D341Med (cell line): ENCODE results near the gene PTGDR2.
"Not testable (repeated sequence)": the region's sequence is repeated elsewhere in the genome, so short reads cannot be mapped to it uniquely, and the experiment has no call there.

Source experiments
- DNase-seq: peaks from one replicate; pipeline ENCODE4 v3.0.0; 2012; ENCODE audit warnings: low spot score

The PTGDR2 gene

DNA sequence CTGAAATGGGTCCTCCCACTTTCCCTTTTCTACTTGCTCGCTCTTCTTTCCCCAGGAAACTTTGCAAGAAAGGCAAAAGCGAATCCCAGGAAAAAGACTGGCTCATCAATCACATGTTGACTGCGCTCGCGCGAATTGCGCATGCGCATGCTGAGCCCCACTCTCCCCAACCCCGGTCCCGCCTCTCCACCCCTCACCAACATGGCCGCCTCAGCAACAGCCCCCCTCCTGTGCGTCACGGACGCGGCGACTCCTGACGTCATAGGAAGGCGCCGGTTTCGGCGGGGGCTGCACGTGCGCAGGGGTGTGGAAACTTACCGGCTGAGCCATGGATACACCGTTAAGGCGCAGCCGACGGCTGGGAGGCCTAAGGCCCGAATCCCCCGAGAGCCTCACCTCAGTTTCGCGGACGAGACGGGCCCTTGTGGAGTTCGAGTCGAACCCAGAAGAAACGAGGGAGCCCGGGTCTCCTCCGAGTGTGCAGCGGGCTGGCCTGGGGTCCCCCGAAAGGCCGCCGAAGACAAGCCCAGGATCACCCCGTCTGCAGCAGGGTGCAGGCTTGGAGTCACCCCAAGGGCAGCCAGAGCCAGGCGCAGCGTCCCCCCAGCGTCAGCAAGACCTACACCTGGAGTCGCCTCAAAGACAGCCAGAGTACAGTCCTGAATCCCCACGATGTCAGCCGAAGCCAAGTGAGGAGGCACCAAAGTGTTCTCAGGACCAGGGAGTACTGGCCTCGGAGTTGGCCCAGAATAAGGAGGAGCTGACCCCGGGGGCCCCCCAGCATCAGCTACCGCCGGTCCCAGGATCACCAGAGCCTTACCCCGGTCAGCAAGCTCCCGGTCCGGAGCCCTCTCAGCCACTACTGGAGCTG lies 13.7 kb downstream of the PTGDR2 start, which contains the start of gene CCDC86:
Gene CCDC86, plus strand, starts transcription at position 317 of the 871 bp plus-strand sequence. Its CDS starts 12 bp downstream, at position 329.
- peak; percentile 100 for DNase-seq

DNA sequence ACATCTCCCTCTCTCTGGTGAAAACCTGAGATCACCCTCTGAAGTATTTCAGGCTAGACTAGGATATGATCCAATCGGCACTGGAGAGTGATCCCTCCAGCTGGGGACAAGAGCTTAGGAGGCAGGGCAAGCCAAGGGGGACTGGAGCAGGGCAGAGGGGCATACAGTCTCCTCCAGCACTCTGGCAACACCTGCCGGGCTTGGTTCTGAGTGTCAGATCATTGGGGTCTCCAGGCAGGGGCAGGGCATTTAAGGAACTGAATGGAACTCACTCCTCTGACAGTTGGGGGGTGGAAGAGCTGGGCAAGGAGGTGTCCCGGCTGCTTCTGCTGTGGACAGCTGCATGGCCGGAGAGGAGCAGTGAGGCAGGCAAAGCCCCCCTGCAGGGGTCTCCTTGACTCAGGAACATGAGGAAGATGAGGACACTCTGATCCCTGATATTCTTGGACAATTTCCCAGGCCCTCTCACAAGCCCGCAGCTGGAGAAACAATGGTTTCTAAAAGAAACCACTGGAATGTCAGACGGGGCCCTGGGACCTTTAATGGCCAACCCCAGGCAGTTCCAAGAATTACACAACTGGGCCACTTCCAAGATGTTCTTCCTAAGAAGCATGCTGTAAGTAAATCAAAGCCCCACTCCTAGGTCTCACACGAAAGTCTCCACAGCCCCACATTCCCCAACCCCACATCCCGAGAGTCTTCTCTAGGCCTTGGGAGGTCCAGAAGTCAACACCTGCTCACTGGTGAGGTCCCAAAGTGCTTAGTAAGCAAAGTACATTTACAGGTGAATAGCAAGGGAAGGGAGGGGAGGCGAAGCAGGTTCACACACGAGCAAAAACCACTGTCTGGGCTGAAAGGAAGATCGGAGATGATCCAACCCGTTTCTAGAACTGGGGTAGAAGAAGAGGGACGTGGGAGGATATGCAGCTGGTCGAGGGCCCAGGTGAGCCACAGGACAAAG lies 15.0 kb downstream of the PTGDR2 start:
- no peak for DNase-seq

DNA sequence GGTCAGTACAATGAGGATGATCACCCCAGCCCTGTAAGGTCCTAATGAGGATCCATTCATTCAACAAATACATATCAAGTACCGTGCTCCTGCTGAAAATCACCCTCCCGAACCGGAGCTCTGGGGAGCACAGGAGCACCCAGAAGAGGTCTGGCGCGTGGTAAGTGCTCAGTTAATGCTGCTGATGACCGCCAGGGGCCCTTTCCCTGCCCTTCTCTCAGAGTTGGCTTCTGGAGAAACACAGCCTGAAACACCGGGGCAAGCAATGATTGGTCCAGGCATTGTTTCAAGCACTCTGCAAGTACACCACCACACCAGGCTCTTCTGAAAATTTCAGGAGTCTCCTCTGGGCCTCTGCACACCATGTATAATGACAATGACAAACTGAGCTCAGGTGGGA lies 17.6 kb downstream of the PTGDR2 start:
- no peak for DNase-seq

DNA sequence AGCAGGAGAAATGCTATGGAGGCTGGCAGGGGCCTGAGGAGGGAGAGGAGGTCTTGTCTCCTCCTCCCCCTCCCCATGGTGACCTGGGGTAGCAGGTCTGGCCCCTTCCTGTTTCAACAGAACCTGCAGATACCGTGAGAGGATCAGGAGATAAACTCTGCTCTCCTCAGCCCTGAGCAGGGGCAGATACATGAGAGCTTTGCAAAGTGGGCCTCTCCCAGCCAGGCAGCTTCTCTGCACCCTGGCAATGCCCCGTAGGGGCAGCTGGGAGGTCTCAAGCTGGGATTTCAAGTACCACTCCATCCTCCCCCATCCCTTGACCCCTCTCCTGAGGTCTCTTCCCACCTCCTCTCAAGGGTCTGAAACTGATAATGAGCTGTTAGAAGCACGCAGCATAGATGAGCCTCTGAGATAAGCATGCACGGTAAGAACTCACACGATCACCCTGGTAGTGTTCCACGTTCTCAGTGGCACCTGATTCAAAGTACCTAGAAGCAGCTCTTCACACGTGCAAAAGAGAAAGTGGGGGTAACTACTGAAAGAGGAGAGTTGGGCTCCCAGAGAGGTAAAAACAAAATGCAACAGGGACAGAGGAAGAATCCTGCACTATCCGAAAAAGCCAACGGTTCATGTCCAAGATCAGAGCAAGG lies 18.8 kb downstream of the PTGDR2 start:
- DNase-seq = no peak

DNA sequence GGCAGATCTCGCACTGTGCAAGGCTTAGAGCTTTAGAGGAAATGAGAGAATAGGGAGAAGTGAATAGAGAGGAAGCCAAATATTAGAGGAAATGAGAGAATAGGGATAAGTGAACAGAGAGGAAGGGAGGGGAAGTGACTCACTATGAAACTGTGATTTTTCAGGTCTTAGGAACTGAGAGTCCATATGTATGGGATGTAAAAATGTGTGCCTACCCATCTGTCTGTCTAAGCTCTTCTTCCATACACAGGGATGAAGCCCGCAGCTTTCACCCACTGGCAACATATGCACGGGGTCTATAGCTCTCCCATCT lies 20.3 kb downstream of the PTGDR2 start:
- DNase-seq = no peak

DNA sequence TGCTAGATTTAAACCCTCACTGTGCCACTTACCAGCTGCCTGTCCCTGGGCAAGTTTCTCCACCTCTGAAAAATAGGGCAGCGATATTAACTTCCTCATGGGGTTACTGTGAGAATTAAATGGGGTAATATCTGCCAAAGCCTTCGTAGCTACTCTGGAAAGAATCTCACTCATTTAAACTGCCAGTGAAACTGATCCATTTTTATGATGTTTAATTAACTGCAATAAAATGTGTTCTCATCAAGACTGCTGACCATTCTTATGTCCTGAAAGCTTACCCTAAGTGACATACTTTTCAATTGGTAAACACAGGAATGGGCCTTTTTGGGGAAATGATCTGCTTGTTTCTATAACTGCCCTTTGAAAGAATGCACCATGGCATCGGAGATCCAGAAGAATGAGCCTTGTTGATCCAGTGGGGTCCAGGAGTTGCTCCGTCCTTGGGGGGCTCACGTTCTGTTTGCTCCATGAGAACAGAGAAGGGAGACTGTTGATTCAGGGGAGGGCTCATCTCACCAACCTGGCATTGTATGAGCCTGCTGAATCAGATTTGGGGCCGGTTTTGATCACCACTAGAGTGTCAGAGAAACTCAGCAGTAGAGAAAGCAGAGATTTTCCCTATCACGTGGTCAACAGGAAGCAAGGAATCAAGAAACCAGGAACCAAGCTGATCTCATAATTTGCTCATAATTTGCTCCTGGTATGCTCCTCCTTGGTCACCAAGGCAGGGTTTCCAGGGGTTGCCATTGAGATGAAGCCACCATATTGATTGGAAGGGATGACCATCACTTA lies 20.8 kb downstream of the PTGDR2 start:
- DNase-seq = no peak

DNA sequence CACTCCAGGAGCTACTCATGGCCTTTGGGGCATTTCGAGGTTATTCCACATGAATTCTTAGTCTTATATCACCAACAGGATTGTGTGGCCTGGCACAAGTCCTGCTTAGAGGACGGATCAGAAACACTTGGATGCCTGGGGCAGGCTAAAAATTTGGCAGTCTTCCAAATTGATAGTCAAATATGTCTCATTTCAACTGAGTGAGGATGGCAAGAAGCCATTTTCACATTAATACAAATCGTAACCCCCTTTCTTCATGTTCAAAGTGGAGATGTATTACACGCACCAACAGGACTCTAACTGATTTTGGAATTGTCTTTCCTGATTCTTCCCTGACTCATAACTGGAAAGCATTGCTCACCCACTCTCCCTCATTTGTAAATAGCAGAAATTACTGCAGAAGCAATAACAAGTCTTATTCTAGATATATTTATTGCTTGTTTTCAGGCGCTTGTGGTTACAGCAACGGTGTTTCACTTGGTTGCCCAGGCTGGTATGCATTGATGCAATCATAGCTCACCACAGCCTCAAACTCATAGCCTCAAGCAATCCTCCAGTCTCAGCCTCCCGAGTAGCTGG lies 24.2 kb downstream of the PTGDR2 start:
- no peak for DNase-seq

DNA sequence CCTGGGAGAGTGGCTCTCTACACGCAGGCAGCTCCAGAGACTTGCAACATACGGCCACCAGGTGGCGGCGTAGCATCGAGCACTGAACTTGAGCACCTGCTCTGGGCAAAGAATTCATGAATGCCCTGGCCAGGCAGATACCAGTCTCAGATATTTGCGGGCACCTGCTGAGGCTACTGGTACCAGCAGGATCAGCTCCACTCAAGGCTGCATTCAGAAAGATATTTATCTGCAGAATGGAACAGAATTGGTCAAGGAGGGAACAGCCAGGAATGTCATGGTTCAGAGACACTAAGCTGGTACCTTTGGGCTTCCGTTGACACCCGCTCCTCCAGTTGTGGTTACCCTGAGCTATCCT lies 24.6 kb downstream of the PTGDR2 start:
- peak; percentile 86 for DNase-seq

DNA sequence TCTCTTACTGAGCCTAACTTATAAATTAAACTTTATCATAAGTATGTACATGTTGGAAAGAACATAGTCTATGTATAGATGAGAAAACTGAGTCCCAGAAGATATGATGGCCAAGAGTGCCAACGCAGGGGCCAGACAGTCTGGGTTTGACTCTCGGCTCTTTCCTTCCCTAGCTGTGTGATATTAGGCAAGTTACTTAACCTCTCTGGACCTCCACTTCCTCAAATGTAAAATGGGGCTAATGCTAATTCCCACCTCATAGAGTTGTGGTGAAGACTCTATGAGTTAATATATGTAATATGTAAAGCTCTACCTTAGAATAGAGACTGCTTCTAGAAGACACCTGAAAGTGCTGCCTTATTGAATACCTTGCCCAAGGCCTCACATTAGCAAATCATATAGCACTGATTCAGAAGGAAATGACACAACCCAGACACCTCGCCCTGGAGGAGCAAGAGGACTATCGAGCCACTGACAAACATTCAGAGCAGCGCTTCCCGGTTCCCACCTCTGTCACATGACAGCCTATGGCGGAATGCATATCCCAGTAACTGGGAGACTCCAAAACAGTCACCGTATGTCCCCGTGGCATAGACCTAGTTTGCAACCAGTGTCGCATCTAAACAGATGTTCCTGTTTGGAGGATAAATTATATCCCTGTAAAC lies 25.1 kb downstream of the PTGDR2 start:
- DNase-seq = no peak

DNA sequence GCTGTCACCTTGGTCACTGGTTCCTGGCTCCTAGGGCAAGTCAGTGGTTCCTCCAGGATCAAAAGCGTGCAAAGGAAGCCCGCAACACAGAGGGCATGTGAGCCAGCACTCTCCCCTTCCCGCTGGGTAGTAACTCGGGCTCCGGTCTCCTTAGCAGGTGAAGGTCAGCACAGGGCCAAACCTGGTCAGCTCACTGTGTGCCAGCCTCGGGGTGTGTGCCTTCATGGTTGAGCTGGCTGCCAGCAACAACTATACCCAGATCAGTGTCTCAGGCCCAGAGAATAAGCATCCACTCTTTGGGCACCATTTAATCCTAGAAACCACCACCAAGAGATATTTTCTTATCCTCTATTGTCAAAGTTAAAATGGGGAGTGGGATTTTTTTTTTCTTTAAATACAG lies 30.0 kb downstream of the PTGDR2 start:
- no peak for DNase-seq

DNA sequence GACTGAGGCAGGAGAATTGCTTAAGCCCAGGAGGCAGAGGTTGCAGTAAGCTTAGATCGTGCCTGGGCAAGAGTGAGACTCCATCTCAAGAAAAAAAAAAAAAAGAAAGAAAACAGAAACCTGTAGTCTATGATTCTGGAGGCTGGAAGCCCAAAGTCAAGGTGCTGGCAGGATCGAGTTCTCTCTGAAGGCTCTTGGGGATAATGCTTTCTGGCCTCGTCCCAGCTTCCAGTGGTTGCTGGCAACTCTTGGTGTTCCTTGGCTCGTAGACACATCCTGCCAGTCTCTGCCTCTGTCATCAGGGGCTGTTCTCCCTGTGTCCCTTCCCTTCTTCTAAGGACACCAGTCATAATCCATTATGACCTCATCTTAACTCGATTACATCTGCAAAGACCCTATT lies 30.6 kb downstream of the PTGDR2 start:
- no peak for DNase-seq

DNA sequence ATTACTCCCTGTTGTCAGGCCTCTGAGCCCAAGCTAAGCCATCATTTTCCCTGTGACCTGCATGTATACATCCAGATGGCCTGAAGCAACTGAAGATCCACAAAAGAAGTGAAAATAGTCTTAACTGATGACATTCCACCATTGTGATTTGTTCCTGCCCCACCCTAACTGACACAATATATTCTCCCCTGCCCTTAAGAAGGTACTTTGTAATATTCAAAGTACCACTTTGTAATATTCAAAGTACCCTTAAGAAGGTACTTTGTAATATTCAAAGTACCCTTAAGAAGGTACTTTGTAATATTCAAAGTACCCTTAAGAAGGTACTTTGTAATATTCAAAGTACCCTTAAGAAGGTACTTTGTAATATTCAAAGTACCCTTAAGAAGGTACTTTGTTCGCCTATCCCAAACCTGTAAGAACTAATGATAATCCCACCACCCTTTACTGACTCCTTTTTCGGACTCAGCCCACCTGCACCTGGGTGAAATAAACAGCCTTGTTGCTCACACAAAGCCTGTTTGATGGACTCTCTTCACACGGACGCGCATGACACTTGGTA lies 31.9 kb downstream of the PTGDR2 start:
- not testable (repeated sequence) for DNase-seq

DNA sequence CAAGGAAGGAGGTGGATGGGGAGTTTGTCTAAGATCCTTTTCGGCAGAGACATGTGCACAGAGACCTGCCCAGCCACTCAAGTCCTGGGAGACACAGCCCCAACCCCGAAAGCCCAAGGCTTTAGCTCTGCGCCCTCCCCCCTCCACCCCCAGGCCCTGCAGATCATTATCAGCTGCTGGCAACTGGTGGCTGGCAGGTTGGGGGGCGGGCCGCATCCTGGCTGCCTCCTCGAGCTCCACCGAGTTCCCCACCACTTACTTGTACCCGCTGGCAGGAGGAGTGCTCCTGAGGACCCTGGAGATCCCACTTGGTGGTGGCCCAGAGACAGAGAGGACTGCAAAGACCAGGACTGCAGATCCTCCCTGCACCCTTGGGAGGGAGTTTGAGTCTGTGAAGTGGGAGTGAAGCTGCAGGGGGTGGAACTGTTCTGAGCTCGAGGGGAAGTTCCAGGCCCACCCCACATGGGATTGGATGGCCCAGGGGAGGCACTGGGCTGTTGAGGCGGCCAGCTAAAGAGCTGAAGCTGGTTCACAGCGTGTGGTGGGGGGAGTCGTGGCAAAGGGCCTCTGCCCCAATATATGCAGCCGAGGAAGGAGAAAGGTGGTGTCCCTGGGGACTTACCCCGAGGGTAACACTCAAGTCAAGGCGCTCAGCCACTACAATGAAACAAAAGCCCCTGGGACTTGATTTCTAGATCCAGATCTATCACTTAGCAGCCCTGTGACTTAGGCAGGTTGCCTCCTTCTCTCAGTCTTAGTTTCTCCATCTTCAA lies 33.7 kb downstream of the PTGDR2 start:
- no peak for DNase-seq

DNA sequence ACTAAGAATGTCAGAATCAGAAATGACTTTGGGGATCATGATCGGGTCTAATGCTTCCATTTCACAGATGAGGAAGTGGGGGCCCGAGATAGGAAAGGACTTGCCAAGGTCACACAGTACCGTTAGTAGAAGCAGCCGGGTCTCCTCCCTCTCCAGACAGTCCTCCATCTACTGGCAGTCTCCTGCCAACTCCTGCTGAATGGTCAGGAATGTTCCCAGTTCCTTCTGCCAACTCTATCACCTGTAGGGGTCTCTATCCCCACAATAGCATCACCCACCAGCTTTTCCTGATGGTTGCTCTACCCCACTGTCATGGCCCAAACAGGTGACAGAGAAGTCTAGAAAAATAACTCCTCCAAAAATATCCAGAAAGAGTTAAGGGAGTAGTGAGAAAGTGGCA lies 37.7 kb downstream of the PTGDR2 start:
- DNase-seq = no peak

DNA sequence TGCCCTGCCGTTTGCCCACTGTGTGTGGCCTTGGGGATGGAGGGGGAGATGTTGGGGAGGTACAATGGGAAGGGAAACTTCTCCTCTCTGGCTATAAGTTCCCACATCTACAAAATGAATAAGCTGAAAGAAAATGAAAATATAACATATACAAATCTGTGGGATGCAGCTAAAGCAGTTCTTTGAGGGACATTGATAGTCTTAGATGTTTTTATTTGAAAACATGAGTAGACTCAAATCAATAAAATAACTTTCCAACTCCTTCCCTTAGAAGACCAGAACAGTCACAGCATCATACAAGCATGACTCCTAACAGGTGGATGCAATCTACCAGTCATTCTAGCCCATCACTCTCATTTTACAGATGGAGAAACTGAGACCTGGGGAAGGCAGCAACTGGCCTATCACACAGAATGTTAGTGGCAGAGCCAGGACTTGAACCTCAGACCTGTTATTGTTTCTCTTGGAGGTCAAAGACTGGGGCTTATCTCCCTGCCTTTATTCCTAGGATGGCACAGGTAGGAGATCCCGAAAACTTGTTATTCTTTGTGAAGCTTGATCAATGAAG lies 39.1 kb downstream of the PTGDR2 start:
- no peak for DNase-seq

DNA sequence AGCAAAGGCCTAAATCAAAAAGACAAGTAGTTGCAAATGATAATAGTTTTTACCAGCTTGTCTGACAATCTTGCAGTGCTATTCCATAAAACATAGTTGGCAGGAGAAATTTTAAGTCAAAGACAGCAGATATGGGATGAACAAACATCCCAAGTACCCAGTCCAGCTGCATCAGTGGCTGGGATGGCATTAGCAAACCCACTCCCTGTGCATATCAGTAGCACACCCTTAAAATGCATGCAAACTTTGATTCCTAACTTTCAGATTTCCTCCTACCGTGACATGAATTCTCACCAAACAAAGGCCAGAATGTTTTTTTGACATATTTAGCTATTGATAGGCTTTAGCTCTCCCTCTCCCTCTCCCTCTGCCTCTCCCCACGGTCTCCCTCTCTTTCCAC lies 41.6 kb downstream of the PTGDR2 start:
- no peak for DNase-seq

DNA sequence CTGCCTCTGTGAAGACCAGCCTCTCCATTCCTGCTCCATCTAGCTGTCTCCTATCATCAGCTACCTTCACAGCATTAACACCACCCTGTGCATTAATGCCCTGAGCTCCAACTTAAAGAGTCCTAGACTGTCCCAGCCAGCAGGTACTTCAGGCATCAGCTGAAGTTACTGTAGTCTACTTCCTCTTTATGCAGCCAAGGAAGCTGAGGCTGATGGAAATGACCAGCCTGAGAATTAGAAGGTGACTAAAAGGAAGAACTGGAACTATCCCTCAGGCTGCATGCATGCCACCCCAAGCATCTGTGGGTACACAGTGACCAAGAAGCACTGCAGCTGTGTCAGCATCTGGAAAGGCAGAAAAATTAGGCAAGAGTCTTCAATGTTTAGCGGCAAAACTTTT lies 42.4 kb downstream of the PTGDR2 start:
- DNase-seq = no peak

DNA sequence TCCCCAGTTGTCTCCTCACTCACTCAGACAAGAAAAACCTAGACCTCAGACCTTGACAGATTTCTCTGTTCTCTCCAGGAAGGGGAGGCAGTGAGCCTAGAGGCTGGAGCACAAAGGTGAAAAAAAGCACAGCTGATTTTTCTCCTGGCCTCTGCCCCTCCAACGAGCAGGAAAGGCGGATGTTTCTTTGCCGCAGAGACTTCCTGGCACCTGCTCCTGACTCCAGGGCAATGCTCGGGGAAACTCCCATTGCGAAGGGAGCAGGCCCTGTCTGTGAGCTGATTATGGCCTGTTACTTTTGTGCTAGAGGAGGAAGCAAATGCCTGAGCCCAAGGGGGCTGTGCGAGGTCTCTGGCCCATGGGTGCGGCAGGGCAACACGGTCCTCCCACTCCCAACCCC lies 45.2 kb downstream of the PTGDR2 start:
- no peak for DNase-seq

DNA sequence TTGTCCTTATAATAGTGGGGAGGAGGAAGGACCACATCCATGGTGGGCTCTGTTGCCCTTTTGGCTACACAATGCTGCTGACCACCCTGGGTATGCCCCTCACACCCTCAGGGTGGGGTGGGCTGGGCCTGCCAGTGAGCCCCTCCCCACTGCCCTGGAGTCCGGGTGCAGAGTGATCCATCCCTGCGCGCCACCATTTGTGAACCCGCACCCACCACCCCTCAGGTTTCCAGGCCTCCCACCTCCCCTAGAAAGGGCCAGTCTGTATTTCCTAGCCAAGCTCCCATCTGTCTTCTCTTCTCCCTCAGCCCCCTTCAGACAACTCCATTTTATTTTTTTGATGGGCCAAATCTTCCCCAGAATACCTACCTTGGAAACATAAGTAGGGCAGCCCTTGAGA lies 45.6 kb downstream of the PTGDR2 start:
- DNase-seq = no peak
